SK-N-SH (cell line): Measurements from ENCODE around the gene ZFC3H1.

Experiments
- EP300 ChIP-seq, 2 experiments: IDR thresholded peaks; 2 replicates each; pipeline versions ENCODE4 v1.4.0 to v1.6.1; 2012; ENCODE audit warnings: borderline replicate concordance in 1 of 2, low read depth in 1 of 2, low read length in 1 of 2
- FOSL2 ChIP-seq: IDR thresholded peaks from 2 replicates; pipeline ENCODE4 v1.4.0; 2012; ENCODE audit warnings: low read depth, mild to moderate bottlenecking, moderate library complexity, borderline replicate concordance
- MAX ChIP-seq: IDR thresholded peaks from 2 replicates; pipeline ENCODE4 v1.4.0; 2012; ENCODE audit warnings: low read depth
- POLR2AphosphoS5 ChIP-seq: IDR thresholded peaks from 2 replicates; pipeline ENCODE4 v1.6.1; 2012; ENCODE audit warnings: low read depth, low read length
- RCOR1 ChIP-seq: fragments of 150-350 bp; IDR thresholded peaks from 2 replicates; pipeline ENCODE4 v1.6.1; 2017; ENCODE audit warnings: antibody characterized with exemption, low read length
- SIN3A ChIP-seq: IDR thresholded peaks from 2 replicates; pipeline ENCODE4 v1.6.1; 2012; ENCODE audit warnings: low read depth, mild to moderate bottlenecking, low read length, moderate library complexity, borderline replicate concordance
- TAF1 ChIP-seq: IDR thresholded peaks from 2 replicates; pipeline ENCODE4 v1.6.1; 2012; ENCODE audit warnings: low read depth, mild to moderate bottlenecking, low read length, moderate library complexity, borderline replicate concordance
- YY1 ChIP-seq: IDR thresholded peaks from 2 replicates; pipeline ENCODE4 v1.4.0; 2012; ENCODE audit warnings: low read depth, mild to moderate bottlenecking
- TF ChIP-seq, protein P1 (sequence below): fragments of 200-600 bp; sonication (generic); IDR thresholded peaks from 2 replicates; pipeline ENCODE4 v1.6.1; 2017; ENCODE audit warnings: antibody characterized with exemption, mild to moderate bottlenecking, moderate library complexity

DNA sequence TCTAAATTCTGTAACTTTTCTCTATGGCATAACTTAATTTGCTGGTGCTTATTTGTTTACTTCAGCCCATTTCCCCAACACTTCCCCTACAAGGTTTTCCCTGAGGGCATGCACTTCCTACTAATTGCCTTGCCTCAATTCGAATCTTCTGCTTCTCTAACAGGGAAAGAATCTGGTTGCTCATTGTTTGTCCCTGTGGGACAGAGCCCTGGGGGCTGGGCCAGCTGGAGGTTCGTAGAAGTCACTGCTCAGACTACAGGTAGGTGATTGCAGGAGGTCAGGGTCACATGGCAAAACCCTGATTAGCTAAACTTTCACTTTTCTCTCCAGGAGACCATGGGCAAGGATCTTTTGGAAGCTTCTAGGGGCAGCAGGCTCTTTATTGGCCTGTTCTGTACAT lies 72.0 kb downstream of the ZFC3H1 start:
- TF ChIP-seq MAX (no peak), SIN3A (no peak), RCOR1 (no peak), TAF1 (no peak), YY1 (no peak), POLR2AphosphoS5 (no peak), FOSL2 (no peak), EP300 (IDR thresholded peaks at IDR 0.05; ENCODE audit: borderline replicate concordance in 1 of 2, low read depth in 1 of 2, low read length in 1 of 2) (no peak)
- TF ChIP-seq, protein P1, sequence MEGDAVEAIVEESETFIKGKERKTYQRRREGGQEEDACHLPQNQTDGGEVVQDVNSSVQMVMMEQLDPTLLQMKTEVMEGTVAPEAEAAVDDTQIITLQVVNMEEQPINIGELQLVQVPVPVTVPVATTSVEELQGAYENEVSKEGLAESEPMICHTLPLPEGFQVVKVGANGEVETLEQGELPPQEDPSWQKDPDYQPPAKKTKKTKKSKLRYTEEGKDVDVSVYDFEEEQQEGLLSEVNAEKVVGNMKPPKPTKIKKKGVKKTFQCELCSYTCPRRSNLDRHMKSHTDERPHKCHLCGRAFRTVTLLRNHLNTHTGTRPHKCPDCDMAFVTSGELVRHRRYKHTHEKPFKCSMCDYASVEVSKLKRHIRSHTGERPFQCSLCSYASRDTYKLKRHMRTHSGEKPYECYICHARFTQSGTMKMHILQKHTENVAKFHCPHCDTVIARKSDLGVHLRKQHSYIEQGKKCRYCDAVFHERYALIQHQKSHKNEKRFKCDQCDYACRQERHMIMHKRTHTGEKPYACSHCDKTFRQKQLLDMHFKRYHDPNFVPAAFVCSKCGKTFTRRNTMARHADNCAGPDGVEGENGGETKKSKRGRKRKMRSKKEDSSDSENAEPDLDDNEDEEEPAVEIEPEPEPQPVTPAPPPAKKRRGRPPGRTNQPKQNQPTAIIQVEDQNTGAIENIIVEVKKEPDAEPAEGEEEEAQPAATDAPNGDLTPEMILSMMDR = no peak
